Measurements from ENCODE around the gene MICAL2.

MICAL2 gene

DNA sequence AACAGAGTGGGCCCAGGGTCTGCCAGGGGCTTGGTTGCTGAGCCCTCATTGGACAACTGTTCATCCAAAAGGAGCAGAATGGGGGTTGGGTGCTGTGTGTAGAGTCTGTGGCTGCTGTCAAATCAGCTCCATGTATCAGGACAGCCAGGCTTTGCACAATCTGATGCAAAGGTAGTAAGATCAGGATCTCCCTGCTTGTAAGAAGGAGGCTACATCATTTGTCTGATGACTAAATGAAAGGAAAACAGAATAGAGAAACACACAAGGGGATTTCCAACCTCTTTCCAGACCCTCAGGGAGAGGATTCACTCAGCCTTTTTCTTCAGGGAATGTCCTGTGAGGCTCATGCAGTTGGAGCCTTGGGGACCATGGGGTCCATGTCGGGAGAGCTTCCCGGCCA, 7.2 kb downstream of the MICAL2 start:
- DNase-seq = no peak

DNA sequence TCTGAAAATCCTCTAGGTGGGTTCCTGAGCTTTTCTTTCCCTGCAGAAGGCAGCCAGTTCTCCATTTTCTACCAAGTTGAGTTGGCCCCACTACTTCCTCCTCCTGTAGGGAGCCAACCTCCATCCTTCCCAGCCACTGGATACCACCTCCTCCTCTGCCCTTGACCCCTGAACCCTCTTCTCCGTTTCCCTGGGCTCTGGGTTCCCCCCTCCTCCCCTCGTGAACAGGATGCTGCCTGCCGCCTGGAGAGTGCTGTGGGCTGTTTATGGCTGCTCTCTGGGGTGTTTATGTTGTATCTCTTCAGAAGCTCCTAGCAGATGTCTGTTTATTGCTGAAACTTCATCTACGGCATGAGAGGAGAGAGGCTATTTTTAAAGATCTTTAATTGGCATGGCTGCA, 8.6 kb downstream of the MICAL2 start:
- no peak for DNase-seq

- no peak for DNase-seq
Observed at GRCh38 chr11:12119502-12119901, 9.1 kb downstream of the MICAL2 start.

GRCh38 chr11:12120031-12121008, 9.9 kb downstream of the MICAL2 start:
- DNase-seq = no peak

DNA sequence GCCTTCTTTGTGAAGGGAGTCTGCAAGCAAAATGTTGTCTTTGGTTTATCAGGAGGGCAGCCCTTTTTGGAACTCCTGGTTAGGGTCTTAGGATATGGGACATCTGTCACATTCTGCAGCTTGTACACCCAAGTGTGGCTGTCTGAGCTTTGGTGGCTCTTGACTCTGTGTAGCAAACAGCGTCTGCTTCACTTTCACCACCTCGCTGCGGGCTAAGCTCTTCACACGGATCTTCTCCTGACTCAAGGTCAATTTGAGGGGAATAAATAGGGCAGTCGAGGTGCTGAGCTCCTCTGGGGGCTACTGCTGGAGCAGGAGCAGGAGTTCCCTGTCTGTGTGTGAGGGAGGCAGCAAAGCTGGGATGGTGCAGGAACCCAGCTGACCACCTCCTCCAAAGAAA, 10.6 kb downstream of the MICAL2 start:
- DNase-seq = no peak

DNA sequence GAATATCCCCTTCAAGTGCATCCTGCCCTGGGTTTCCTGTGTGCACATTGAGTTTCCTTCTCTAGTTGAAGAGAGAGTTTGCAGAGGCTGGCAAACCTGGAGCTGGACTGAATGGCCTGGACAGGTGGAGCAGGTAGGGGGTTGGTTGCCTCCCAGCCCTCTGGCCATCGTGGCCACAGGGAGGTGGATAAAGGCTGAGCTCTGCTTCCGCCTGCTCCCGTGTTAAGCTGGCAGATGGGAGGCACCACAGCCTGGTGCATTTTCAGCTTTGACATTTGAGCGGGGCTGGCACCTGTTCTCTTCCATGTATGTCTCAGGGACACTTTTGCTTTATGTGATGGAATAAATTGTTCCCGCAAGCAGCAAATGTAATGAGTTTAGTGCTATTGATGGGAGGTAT, 11.1 kb downstream of the MICAL2 start:
- no peak for DNase-seq

- no peak for DNase-seq
Observed at GRCh38 chr11:12122083-12122482, 11.7 kb downstream of the MICAL2 start.

DNA sequence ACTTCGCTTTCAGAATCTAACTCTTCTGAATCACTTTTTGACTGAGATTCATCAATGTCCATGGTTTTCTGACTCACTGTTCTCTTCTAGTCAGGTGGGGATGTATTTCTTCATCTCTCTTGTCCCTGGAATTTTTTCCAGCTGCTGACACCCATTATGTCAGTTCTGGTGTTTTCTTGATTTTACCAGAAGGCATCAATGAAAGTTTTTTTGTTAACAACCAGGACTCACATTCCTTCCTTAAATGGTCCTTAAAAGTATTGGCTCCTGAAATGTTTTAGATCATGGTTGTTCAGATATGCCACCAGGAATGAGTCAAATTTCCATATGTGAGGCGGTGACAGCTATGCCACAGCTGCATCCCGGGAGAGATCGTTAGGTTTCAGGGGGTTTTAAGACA, 12.9 kb downstream of the MICAL2 start:
- DNase-seq = no peak

DNA sequence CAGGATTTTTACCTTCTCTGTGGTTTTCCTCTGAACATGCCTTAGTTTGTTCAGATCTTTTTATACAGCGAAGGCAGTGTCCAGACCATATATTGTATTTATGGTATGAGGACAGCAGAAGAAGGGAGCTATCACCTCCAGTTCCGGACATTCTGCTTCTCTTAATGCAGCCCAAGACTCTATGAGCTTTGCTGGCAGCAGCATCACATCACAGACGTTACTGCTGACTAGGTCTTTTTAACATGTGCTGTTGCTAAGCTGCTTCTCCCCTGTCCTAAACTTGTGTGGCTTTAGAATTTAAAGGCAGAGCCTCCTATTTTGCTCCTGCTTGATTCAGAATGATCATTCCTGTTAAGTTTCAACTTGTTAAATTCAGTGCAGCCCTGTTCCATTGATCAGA, 13.4 kb downstream of the MICAL2 start:
- DNase-seq = no peak

GRCh38 chr11:12124306-12124705, 13.9 kb downstream of the MICAL2 start:
- no peak for DNase-seq

- DNase-seq = no peak
Observed at GRCh38 chr11:12125609-12126149, 15.3 kb downstream of the MICAL2 start.

GRCh38 chr11:12126344-12127019, 16.1 kb downstream of the MICAL2 start:
- DNase-seq = no peak

- DNase-seq = no peak
Observed at GRCh38 chr11:12127206-12127898, 17.0 kb downstream of the MICAL2 start.

GRCh38 chr11:12128301-12128751, 17.9 kb downstream of the MICAL2 start:
- DNase-seq = no peak

GRCh38 chr11:12129227-12129626, 18.8 kb downstream of the MICAL2 start:
- DNase-seq = no peak

- no peak for DNase-seq
Observed at GRCh38 chr11:12130180-12130980, 20.0 kb downstream of the MICAL2 start.

- no peak for DNase-seq
Observed at GRCh38 chr11:12131943-12132789, 21.8 kb downstream of the MICAL2 start.

DNA sequence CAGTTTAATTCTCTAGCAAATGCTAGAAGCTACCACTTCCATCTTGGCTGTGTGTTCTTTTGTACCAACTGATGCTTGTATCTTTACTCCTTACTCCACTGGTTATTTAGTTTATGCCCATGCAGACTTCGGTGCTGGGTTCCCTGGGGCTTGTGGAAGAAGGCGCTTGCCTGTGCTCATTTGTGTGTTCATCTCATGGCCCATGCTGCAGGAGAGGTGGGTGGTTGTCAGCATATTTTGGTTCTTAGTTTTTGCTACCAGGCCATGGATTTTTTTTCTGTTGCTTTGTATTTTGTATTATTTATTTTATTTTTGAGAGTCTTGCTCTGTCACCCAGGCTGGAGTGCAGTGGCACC, 22.4 kb downstream of the MICAL2 start:
- DNase-seq = no peak

DNA sequence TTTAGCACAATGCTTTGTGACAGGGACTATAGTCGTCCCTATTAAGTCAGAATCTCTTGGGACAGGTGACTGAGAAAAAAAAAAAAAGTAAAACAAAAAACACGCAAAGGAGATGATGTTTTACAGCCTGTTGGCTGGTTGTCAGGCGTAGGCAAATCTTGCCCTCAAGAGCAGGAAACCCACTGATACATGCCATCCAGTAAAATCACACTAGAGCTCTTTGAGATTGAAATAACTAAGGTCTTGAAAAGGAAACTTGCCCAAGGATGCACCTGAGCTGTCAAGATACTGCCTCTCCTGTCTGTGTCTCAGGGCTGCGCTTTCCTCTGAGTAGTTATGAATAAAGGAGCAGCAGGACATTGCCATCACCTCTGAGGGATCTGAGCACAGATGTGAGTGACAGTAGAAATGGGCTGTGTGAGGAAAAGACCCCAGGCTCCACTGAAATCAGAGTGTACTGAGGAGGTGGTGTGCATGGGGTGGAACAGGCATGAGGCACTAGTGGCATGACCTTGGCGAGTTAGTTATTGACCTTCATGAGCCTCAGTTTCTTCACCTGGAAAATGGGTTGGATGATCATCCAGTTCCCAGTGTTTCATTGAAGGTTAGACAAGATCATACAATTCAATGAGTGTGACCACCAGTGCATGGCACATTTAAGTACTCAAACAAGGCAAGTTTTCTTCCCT, 23.3 kb downstream of the MICAL2 start:
- no peak for DNase-seq

GRCh38 chr11:12134236-12134585, 23.8 kb downstream of the MICAL2 start:
- no peak for DNase-seq

- no peak for DNase-seq
Observed at GRCh38 chr11:12135185-12135584, 24.8 kb downstream of the MICAL2 start.

All from NCI-H1436 treated with DMSO at 0.1 percent for 48 hours (cell line).